GM12892 (cell line): ENCODE results near the gene ATP8A2.

ENCODE experiments used
- DNase-seq: peaks from one replicate; pipeline ENCODE4 v3.0.0; 2011; ENCODE audit not compliant: insufficient read length
- FAIRE-seq: peaks from 2 replicates; lab custom pipeline; 2011; peaks lifted over from hg19 to GRCh38; lab: Jason Lieb, UNC
- POLR2A ChIP-seq: IDR thresholded peaks from 2 replicates; pipeline ENCODE4 v1.6.1; 2011; ENCODE audit warnings: low read depth, low read length, control low read depth
- POLR2AphosphoS5 ChIP-seq: IDR thresholded peaks from 2 replicates; pipeline ENCODE4 v1.6.1; 2011; ENCODE audit warnings: low read depth, low read length, control low read depth
- TAF1 ChIP-seq: IDR thresholded peaks from 2 replicates; pipeline ENCODE4 v1.6.1; 2011; ENCODE audit warnings: low read depth, mild to moderate bottlenecking, control low read depth, low read length, borderline replicate concordance

ATP8A2 gene

GRCh38 chr13:26017932-26018665 lies 646.3 kb downstream of the ATP8A2 start:
- FAIRE-seq (no peak), DNase-seq (no peak)
- TF ChIP-seq POLR2AphosphoS5 = no peak
- TF ChIP-seq TAF1 = no peak
- TF ChIP-seq POLR2A = no peak

GRCh38 chr13:26019251-26019650 lies 647.5 kb downstream of the ATP8A2 start:
- TF ChIP-seq POLR2A (no peak), POLR2AphosphoS5 (no peak), TAF1 (no peak)
- no peak for FAIRE-seq
- DNase-seq = no peak

- FAIRE-seq = no peak
Measured at GRCh38 chr13:26019881-26020870, 648.4 kb downstream of the ATP8A2 start.

GRCh38 chr13:26020891-26021290 lies 649.1 kb downstream of the ATP8A2 start:
- FAIRE-seq (no peak), DNase-seq (no peak)
- TF ChIP-seq POLR2A (no peak), POLR2AphosphoS5 (no peak), TAF1 (no peak)

More at GRCh38 chr13:26019881-26020870, 648.4 kb downstream of the ATP8A2 start:
- DNase-seq = no peak
- no peak for TF ChIP-seq TAF1
- no peak for TF ChIP-seq POLR2A
- no peak for TF ChIP-seq POLR2AphosphoS5

- FAIRE-seq (no peak), DNase-seq (no peak)
- TF ChIP-seq POLR2AphosphoS5 (no peak), POLR2A (no peak), TAF1 (no peak)
Measured at GRCh38 chr13:26021516-26021915, 649.7 kb downstream of the ATP8A2 start.

GRCh38 chr13:26021956-26022355 lies 650.2 kb downstream of the ATP8A2 start:
- DNase-seq = no peak
- TF ChIP-seq POLR2AphosphoS5 (no peak), TAF1 (no peak), POLR2A (no peak)
- no peak for FAIRE-seq

GRCh38 chr13:26022538-26023292 lies 650.9 kb downstream of the ATP8A2 start:
- TF ChIP-seq TAF1 (no peak), POLR2A (no peak), POLR2AphosphoS5 (no peak)
- FAIRE-seq (no peak), DNase-seq (no peak)

GRCh38 chr13:26024558-26024957 lies 652.8 kb downstream of the ATP8A2 start:
- FAIRE-seq = no peak
- TF ChIP-seq TAF1 (no peak), POLR2AphosphoS5 (no peak), POLR2A (no peak)
- no peak for DNase-seq

- FAIRE-seq (no peak), DNase-seq (no peak)
- TF ChIP-seq TAF1 (no peak), POLR2A (no peak), POLR2AphosphoS5 (no peak)
Measured at GRCh38 chr13:26025196-26025595, 653.4 kb downstream of the ATP8A2 start.

GRCh38 chr13:26025771-26026170 lies 654.0 kb downstream of the ATP8A2 start:
- FAIRE-seq = no peak
- no peak for DNase-seq
- TF ChIP-seq POLR2A (no peak), TAF1 (no peak), POLR2AphosphoS5 (no peak)
